Heart left ventricle (tissue), 16 donors: ENCODE data around the gene KCNS3. TPM values are rescaled to one million over a fixed set of nuclear protein-coding genes. Genes with fewer than 3 reads are reported as not detected.

Experiments used
- ATAC-seq, 4 donors: fragments of 200-7000 bp; cut with Tn5 transposase; one replicate each; pipeline ENCODE4 v1.9.1; 2020 to 2022; ENCODE audit warnings: moderate library complexity in 4 of 4, mild to moderate bottlenecking in 3 of 4, moderate number of reproducible peaks in 1 of 4
- DNase-seq, 5 donors: peaks; one replicate each; pipeline ENCODE4 v3.0.0-alpha.2; 2020
- H3K27ac ChIP-seq, 12 donors: fragments of 200-600 bp; sonication (generic) in 4 of 12; one replicate each; pipeline versions ENCODE4 v1.5.0 to v1.8.0; 2016 to 2022; ENCODE audit warnings: mild to moderate bottlenecking in 2 of 12
- H3K27me3 ChIP-seq, 9 donors: fragments of 200-600 bp; sonication (generic) in 2 of 9; one replicate each; pipeline versions ENCODE4 v1.5.1 to v1.8.0; 2016 to 2022; ENCODE audit warnings: mild to moderate bottlenecking in 3 of 9
- H3K36me3 ChIP-seq, 9 donors: fragments of 200-600 bp; sonication (generic) in 2 of 9; one replicate each; pipeline versions ENCODE4 v1.5.0 to v1.8.0; 2018 to 2022; ENCODE audit warnings: mild to moderate bottlenecking in 2 of 9
- H3K4me1 ChIP-seq, 12 donors: fragments of 200-600 bp; sonication (generic) in 4 of 12; one replicate each; pipeline versions ENCODE4 v1.5.0 to v1.8.0; 2016 to 2022; ENCODE audit warnings: mild to moderate bottlenecking in 3 of 12
- H3K4me3 ChIP-seq, 12 donors: fragments of 200-600 bp; sonication (generic) in 4 of 12; one replicate each; pipeline versions ENCODE4 v1.5.0 to v1.8.0; 2017 to 2022; ENCODE audit warnings: mild to moderate bottlenecking in 9 of 12, moderate library complexity in 4 of 12
- H3K9me3 ChIP-seq, 12 donors: fragments of 200-600 bp; sonication (generic) in 4 of 12; one replicate each; pipeline versions ENCODE4 v1.5.0 to v1.8.0; 2016 to 2022; ENCODE audit warnings: mild to moderate bottlenecking in 1 of 12
- POLR2A ChIP-seq, 2 donors: fragments of 450-650 bp; IDR thresholded peaks; one replicate each; pipeline ENCODE4 v1.6.1; 2017; ENCODE audit warnings: antibody characterized with exemption in 2 of 2, mild to moderate bottlenecking in 2 of 2, moderate library complexity in 2 of 2
- WGBS, 4 donors: extraction: QIAGEN DNeasy Blood & Tissue Kit in 2 of 4; methylation state at CpG; one replicate each; pipeline versions ENCODE4 v1.1.5 to v1.1.7; 2013 to 2018; 5-methylcytosine and 5-hydroxymethylcytosine counted together
- intact Hi-C, 10 donors: fragments of 100-400 bp; cut with DNase I; formaldehyde crosslinking; loops; one replicate each; pipeline versions ENCODE4 v1.11.1 to v1.14.2; 2022
- polyA plus RNA-seq, 2 donors: library from polyadenylated mRNA; stranded (reverse); fragments of 200-250 nt; gene quantifications; one replicate each; pipeline ENCODE4 v1.2.3, GENCODE V29; 2013
- total RNA-seq, 9 donors: library from RNA; depleted of rRNA in 2 of 9; stranded (reverse); fragments of >200 nt in 2 of 9; fragmentation: NEBNext Ultra II Directional in 3 of 9; extraction: Animal tissue kit (Norgen Biotek cat#: 25700) in 3 of 9; gene quantifications; one replicate each; pipeline versions ENCODE4 v1.1.0 to v1.2.4, GENCODE V29; 2016 to 2023
- TF ChIP-seq, protein P1 (sequence below), 12 donors: fragments of 200-600 bp; sonication (generic) in 4 of 12; IDR thresholded peaks; one replicate each; pipeline versions ENCODE4 v1.5.0 to v1.8.0; 2018 to 2022; ENCODE audit warnings: antibody characterized with exemption in 12 of 12, mild to moderate bottlenecking in 5 of 12
- donor health status: ischemic (EF 13 %, LVEDD 7.1; RV severe dilation, severe dysfunction).
- donor health status: healthy with polysubstance abuse.
- donor health status: DM: no; HTN: yes; CAD: no.
- donor health status: DM: no; HTN: no; CAD: no.
- donor health status: ischemic (EF 25% LVEDD 6.9; RV normal size, moderate dysfunction).
- donor health status: ischemic (EF 25% LVEDD 5.7; RV mildly dilated, moderate dysfunction).
- donor health status: healthy.
- donor health status: DM: yes; HTN: yes; CAD: no.
- donor health status: ischemic (EF 35%, LVEDD 5.7; RV mildly dilated, moderate dysfunction).
- donor health status: nonischemic (EF 11% LVEDD 7.7; RV severe dilation, severe dysfunction).
- donor health status: DM: yes; HTN: yes; CAD: no.
- donor health status: PGD.
- donor health status: ischemic (EF 29% LVEDD 5.4; RV normal size, mild dysfunction).
- donor health status: nonischemic (EF 23%, LVEDD 6.1; RV moderate dilation, normal function).

Gene KCNS3
- total and polyA plus RNA-seq, 11 donors: 1.0 to 9.9 (median 2.5) TPM

DNA sequence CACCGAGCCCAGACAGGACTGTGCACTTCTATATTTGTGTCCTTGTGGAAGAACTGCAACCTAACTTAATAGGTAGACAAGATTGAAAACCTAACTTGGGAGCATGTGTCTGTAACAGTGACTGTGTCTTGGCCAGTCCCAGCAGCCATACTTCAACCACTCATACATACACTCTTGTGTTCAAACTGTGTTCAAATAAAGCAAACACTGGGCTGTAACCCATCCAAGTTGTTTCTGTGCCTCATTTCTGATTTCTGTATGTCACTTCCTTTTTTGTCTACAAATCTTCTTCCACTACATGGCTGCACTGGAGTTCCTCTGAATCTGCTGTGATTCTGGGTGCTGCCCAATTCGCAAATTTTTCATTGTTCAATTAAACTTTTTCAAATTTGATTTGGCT lies 31.2 kb upstream of the KCNS3 start:
- no peak for DNase-seq
- Histone ChIP-seq H3K27ac (no peak overlapping the region), H3K9me3 (no peaks in the 10 kb centered on the region), H3K4me3 (no peak overlapping the region), H3K27me3 (no peaks in the 10 kb centered on the region), H3K4me1 (peaks cover 0 to 6% (median 0%) of the 10 kb centered on the region in 12 donors), H3K36me3 (no peaks in the 10 kb centered on the region)
- no peak for ATAC-seq
- 85 to 94% (median 87%) methylated on average over 2 of the region's 2 CpGs for WGBS, 4 donors
- intact Hi-C loops: no loop called here
- TF ChIP-seq POLR2A (IDR thresholded peaks at IDR 0.05): no peak
- TF ChIP-seq, protein P1, sequence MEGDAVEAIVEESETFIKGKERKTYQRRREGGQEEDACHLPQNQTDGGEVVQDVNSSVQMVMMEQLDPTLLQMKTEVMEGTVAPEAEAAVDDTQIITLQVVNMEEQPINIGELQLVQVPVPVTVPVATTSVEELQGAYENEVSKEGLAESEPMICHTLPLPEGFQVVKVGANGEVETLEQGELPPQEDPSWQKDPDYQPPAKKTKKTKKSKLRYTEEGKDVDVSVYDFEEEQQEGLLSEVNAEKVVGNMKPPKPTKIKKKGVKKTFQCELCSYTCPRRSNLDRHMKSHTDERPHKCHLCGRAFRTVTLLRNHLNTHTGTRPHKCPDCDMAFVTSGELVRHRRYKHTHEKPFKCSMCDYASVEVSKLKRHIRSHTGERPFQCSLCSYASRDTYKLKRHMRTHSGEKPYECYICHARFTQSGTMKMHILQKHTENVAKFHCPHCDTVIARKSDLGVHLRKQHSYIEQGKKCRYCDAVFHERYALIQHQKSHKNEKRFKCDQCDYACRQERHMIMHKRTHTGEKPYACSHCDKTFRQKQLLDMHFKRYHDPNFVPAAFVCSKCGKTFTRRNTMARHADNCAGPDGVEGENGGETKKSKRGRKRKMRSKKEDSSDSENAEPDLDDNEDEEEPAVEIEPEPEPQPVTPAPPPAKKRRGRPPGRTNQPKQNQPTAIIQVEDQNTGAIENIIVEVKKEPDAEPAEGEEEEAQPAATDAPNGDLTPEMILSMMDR (IDR thresholded peaks at IDR 0.05): no peak

DNA sequence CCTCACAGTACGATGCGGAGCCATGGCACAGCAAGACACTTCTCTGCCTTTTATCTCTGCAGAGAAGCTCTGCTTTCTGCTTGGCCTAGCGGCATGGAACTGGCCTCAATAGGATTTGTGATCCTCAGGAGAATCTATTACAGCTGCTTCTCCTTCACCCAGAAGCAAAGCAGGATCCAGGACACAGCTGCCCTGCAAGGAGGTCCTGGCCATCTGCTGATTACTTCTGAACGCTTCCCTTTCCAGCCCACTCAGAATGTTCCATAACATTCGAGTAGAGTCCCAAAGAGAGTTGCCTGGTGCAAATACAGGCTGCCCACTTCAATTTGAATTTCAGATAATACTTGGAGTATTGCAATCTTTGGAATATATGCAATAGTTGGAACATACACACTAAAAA lies 29.2 kb upstream of the KCNS3 start:
- H3K9me3 ChIP-seq: no peaks in the 10 kb centered on the region
- intact Hi-C loops: no loop called here
- no peak for TF ChIP-seq POLR2A (IDR thresholded peaks at IDR 0.05)
- TF ChIP-seq, protein P1 (IDR thresholded peaks at IDR 0.05): no peak
- no peak overlapping the region for H3K27ac ChIP-seq
- WGBS, 4 donors: 62 to 79% (median 72%) methylated on average over 5 of the region's 5 CpGs
- ATAC-seq: peak in 2 of 4 donors; percentile 36 to 48
- H3K4me3 ChIP-seq: no peak overlapping the region
- no peaks in the 10 kb centered on the region for H3K36me3 ChIP-seq
- DNase-seq: no peak
- no peaks in the 10 kb centered on the region for H3K27me3 ChIP-seq
- peaks cover 0 to 6% (median 0%) of the 10 kb centered on the region in 12 donors for H3K4me1 ChIP-seq

DNA sequence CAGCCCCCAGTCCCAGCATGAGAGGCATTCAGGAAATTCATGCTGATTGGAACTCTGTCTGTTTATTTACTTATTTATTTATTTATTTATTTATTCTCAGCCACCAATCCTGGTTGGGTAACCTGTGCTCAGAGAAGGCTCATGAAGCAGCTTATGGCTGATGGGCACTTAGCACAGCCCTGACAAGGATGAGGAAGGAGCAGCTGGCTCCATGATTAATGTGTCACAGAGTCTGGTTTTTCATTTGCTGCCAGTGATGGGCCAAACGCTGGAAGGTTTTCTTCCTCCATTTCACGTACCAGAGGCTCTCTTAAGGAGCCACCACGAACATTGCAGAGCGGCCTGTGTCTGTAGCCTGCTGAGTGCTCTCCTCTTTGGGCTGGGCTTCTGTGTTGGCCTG lies 28.3 kb upstream of the KCNS3 start:
- WGBS, 4 donors: 88 to 92% (median 90%) methylated on average over 4 of the region's 4 CpGs
- no peak for TF ChIP-seq POLR2A (IDR thresholded peaks at IDR 0.05)
- TF ChIP-seq, protein P1 (IDR thresholded peaks at IDR 0.05): no peak
- DNase-seq: no peak

DNA sequence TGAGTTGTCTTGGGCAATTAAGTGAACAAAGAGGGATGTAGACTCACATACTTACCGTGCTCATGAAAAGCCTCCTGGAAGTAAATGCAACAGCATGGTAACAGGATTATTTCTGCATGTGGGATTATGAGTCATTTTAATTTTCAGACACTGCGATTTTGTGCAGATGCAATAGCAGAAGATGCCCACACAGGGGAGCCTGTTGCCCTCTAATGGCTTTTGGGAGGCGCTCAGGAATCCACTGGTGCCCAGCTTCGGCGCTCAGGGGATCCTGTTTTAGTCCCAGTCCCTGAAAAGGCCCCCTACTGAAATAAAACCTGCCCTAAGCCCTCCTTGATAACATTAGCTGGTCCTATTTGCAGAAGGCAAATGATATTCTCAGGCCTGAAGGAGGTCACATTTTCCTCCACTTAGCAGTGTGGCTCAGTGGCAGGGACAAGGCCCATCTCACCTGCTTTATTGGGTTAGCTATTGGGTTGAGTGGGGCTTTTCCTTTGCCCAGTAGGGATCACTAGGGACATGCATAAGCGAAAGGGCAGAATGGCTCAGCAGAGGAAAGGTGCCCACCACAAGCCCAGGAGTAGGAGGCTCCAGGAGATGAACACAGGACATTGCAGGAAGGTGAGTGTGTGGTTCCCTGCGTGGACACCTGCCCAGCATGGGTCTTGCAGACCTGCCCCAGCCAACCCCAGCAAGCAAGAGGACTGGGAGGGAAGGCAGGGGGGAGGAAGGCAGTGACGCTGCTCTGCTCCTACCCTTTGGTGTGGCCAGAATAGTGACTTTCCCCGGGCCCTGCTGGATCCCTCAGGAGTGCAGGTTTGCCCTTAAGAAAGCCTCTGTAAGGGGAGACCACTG lies 26.5 kb upstream of the KCNS3 start:
- no peaks in the 10 kb centered on the region for H3K36me3 ChIP-seq
- H3K27ac ChIP-seq: no peak overlapping the region
- H3K4me1 ChIP-seq: peaks cover 0 to 6% (median 0%) of the 10 kb centered on the region in 12 donors
- H3K4me3 ChIP-seq: no peak overlapping the region
- DNase-seq: peak in 4 of 5 donors; percentile 33 to 58 (median 47)
- TF ChIP-seq POLR2A (IDR thresholded peaks at IDR 0.05): no peak
- TF ChIP-seq, protein P1 (IDR thresholded peaks at IDR 0.05): peak; percentile 72 to 90 (median 88)
- no peaks in the 10 kb centered on the region for H3K9me3 ChIP-seq
- ATAC-seq: peak; percentile 49 to 84 (median 73)
- peaks cover 0 to 5% (median 0%) of the 10 kb centered on the region in 9 donors for H3K27me3 ChIP-seq
- 41 to 48% (median 42%) methylated on average over 7 to 9 of the region's 9 CpGs for WGBS, 4 donors
- intact Hi-C loops: loop anchor here (1.0 to 10.0 kb wide), 10 partner anchors 295 to 527 kb away; no protein-coding TSS in a partner anchor

More for the DNA sequence above, 28.3 kb upstream of the KCNS3 start:
- ATAC-seq: no peak
- Histone ChIP-seq H3K36me3 (no peaks in the 10 kb centered on the region), H3K27me3 (no peaks in the 10 kb centered on the region), H3K4me1 (peaks cover 0 to 6% (median 0%) of the 10 kb centered on the region in 12 donors), H3K9me3 (no peaks in the 10 kb centered on the region), H3K4me3 (no peak overlapping the region), H3K27ac (no peak overlapping the region)
- intact Hi-C loops: loop anchor here (2.0 to 10.0 kb wide), 8 partner anchors 297 to 529 kb away; no protein-coding TSS in a partner anchor
